ENCODE measurements around the gene ROMO1.
"Not testable (repeated sequence)": the region's sequence is repeated elsewhere in the genome, so short reads cannot be mapped to it uniquely, and the experiment has no call there.

ROMO1 gene

DNA sequence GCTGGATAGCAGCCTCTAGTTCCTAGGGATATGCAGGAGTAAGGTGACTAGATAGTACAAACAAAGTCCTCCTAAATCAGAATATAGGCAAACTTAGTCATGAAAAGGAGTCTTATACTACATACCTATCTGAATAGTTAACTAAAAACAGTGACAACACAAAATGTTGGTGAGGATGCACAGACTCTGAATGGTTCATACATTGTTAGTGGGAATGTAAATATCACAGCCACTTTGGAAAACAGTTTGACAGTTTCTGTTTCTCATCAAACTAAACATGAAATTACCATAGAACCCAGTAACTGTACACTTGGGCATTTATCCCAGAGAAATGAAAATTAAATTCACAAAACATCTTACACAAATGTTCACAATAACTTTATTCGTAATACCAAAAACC, 17.2 kb upstream of the ROMO1 start:
- no peak for DNase-seq (ENCODE audit: extremely low read depth, low read depth)
- TF ChIP-seq CTCF (IDR thresholded peaks at IDR 0.05; ENCODE audit: low read depth, low read length), result no peak

- DNase-seq (ENCODE audit: extremely low read depth, low read depth), result not testable (repeated sequence)
Observed at GRCh38 chr20:35685368-35685767, 13.8 kb upstream of the ROMO1 start.

- DNase-seq (ENCODE audit: extremely low read depth, low read depth), result not testable (repeated sequence)
Observed at GRCh38 chr20:35686872-35687271, 12.3 kb upstream of the ROMO1 start.

DNA sequence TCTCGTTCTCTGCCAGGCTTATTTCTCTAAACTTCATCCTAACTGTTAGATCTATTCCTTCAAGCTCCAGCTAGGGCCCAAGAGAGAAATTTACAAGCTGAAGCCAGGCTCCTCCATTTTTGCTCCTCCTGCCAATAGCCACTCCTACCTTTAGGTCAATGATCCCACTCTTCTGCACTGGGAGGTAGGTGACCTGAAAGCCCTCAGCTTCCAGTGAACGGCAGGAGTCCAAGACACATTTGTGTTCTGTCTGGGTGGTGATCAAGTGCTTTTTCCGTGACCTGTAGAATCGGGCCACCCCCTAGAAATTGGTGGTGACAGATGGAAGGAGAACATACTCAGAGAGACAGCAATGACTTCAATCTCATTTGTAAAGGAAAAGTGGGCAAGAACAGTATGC, 8.9 kb upstream of the ROMO1 start:
- no peak for TF ChIP-seq CTCF (IDR thresholded peaks at IDR 0.05; ENCODE audit: low read depth, low read length)
- no peak for DNase-seq (ENCODE audit: extremely low read depth, low read depth)

DNA sequence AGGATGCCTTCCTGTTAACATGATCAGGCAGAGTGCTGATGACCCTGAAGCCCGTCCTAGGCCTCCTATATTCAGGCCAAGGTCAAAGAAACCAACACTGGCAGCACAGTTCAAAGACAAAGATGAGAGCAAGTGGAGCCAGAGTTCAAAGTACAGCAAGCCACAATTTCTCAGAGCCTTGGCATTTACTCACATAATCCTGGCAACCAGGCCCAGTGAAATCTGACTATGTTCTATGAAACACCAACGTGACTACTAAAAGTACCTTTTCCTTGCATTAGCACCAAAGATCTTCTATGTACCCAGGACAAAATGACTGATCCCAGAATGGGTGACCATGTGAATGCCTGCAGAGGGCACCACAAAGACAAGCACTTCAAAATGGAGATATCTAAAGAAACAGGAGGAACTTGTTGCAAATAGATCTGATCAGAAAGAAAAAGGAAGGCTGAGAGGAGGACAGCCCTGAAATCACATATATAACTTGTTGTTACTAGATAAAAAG, 3.9 kb upstream of the ROMO1 start:
- DNase-seq (ENCODE audit: extremely low read depth, low read depth), result no peak
- no peak for TF ChIP-seq CTCF (IDR thresholded peaks at IDR 0.05; ENCODE audit: low read depth, low read length)

- no peak for TF ChIP-seq CTCF (IDR thresholded peaks at IDR 0.05; ENCODE audit: low read depth, low read length)
- no peak for DNase-seq (ENCODE audit: extremely low read depth, low read depth)
Observed at GRCh38 chr20:35695978-35696377, 3.2 kb upstream of the ROMO1 start.

DNA sequence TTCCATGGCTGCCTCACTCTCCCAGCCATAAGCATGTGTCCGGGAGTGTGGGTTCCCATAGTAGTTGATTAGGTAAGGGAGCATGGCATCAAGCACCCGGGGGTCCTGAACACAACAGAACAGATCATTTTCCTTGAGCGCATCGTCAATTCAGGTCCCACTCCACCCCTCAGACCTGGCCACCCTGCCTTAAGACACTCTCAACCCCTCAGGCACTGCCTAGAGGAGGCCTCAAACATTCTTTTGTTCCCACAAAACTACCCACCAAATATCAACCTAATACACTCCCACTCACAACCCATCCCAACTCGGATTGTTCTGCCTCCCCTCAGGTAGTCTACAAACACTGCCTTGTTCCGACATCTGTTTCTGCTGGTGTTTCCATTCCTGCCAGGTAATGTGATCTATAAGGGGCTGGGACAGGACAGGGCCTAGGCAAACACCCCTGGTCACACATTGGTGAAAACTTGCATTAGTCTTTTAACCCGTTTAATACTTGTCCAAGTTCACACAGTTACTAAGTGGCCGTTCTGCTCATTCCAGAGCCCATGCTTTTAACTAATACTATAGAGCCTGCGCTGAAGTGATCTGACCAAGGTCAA, 1.4 kb upstream of the ROMO1 start:
- TF ChIP-seq CTCF (IDR thresholded peaks at IDR 0.05; ENCODE audit: low read depth, low read length), result no peak
- DNase-seq (ENCODE audit: extremely low read depth, low read depth), result no peak

- no peak for DNase-seq (ENCODE audit: extremely low read depth, low read depth)
- TF ChIP-seq CTCF (IDR thresholded peaks at IDR 0.05; ENCODE audit: low read depth, low read length), result no peak
Observed at GRCh38 chr20:35698298-35699126, 693 bp upstream of the ROMO1 start.

All from AG09319 (cell line).